IPS-NIHi7 (cell line): ENCODE data around the gene PPM1A.

ENCODE experiments used
- DNase-seq: peaks from one replicate; pipeline ENCODE4 v3.0.0; 2012; ENCODE audit warnings: mixed read lengths; ENCODE audit errors: extremely low spot score

PPM1A gene

DNA sequence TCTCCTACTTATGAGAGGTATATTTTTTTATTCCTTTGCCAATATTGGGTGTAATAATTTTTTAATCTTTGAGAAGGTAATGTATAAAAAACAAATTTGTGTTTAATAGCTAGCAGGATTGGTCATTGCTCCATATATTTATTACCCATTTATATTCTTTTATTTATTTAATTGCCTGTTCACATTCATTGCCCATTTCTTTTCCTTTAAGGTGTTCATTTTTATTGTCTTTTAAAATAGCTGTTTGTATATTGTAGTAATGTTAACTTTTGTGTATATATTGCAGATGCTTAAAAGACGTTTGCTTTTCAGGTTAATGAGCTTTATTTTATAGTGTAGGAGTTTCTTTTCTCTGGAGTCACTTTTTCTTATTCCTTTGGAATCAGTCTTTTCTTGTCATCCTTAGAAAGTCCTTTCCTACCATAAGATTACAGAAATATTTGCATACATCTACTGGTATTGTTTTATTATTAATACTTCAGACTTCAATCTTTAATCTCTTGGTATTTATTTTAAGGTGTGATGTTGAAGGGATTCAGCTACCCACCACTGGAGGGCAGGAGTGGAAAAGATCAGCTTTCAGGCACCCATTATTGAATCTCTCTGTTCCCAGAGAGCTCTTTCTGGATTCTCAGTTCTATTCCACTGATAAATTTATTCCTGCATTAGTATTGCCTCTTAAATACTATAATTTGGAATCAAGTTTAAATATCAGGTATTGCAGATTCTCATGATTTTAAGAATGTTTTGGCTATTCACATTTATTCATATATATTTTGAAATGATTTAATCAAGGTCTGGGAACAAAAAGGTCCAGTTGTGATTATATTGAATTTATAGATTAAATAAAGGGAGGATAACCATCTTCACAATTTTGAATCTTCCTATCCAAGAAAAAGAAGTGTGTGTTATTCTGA lies 17.3 kb downstream of the PPM1A start:
- DNase-seq = peak; percentile 36

DNA sequence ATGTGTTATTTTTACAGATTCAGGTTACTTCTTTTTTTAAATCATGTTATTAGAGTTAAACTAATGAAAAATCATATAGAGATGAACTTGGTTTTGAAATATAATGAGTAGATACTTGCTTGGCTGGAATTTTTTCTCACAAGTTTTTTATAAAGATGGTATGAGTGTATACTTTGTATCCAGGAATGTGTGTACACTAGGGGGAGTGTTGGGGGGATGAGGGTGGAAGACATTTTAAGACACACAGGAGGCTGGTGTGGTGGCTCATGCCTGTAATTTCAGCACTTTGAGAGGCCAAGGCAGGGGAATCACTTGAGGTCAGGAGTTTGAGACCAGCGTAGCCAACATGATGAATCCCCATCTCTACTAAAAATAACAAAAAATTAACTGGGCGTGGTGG lies 23.2 kb downstream of the PPM1A start:
- DNase-seq = no peak

- DNase-seq = peak; percentile 15
These were observed 24.9 kb downstream of the PPM1A start for GRCh38 chr14:60273956-60274355.

DNA sequence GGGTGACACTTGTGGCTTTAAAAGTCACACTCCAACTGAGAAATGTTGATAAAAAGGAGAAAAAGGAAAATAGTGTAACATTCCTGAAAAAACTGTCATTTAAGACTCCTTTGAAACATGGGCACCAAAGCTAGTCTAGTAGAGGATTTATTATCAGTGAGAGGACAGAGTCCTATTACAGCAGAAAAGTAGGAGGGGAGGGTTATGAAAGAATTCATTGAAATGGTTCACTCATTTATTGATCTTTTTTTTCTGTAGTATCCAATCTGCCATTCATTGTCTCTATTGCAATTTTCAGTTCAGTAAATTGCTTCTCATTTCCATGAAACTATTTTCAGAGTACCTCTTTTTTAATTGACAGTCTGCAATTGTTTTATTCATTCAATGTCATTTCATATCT lies 25.4 kb downstream of the PPM1A start:
- no peak for DNase-seq

DNA sequence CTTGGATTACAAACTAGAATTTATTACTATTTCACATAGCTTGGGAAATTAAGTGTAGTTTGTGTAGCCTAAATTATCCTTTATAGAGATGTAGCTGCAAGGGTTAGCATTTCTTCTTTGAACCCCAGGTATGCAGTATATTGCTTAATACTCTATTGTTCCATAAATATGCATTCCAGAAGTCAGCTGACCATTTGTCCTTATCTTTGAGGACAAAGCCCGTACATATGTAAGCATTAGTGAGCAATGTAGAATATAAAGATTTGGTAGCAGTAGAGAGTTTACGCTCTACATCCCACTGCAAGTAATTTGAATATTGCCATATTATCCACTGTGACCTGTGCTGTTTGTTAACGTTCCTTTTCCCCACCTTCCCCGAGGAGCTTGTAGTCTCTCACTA lies 26.9 kb downstream of the PPM1A start:
- no peak for DNase-seq

DNA sequence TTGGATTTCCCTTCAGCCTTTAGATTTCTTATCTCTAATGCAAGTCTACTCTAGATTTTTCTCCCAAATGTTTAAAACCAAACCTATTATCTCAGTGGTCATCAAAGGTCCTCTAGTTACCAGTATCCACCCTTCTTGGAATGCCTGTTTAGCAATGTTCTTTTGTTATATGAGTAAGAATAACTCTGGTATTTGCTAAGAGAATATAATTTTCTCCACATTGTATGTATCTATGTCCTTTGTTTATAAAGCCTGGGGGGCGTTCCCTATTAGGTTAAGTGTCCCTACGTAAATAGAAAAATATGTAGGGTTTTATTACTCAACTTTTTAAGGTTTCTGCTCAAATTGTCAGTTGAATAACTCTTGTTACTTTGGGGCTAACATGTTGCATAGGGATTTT lies 27.3 kb downstream of the PPM1A start:
- DNase-seq = no peak

GRCh38 chr14:60277605-60278190 lies 28.7 kb downstream of the PPM1A start:
- DNase-seq = no peak

GRCh38 chr14:60278350-60278749 lies 29.3 kb downstream of the PPM1A start:
- DNase-seq = peak; percentile 27

GRCh38 chr14:60287452-60287851 lies 38.4 kb downstream of the PPM1A start:
- DNase-seq = no peak

DNA sequence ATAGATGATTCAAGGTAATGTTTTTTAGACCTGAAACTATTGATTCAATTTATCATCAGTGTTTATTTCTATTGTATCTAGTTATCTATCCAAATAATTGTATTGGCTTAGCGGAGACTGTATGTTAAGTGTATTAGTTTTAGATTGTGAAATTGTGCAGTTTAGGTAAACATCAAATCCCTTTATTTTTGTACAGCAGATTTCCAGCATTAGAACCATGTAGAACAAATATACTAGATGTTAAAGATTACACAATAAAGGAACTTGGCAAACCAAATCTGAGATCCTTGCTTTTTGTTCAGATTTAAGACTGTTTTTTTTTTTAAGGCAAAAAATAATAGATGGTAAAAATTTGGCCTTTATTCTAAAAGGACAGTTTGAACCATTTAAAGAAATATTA lies 39.3 kb downstream of the PPM1A start:
- DNase-seq = no peak

DNA sequence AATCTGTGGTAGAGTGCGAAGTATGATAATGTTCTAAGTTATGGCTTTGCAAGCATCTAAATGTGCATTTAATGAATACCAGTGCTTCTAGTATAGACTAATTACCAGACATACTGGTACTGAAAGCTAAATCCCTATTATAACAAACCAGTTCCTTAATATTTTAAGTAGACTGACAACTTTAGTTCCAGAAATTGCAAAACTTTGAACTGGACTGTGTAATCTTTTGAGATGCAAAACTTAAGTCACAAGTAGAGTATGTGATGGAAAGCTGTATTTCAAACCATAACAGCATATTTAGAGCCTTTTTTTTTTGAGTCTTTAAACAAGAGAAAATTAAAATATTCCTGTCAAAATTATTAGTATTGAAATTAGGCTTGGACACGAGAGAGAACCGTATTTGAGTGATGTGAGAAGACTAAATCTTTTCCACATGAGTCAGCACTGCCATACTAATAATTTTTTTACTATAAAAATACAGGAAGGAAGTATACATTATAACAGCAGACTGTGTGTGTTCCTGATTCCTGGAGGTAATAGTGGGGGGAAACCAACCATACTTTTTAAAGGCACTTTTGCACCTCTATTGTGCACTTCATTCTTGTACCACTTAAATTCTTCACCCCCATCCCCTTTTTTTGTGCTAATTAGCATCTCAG lies 45.5 kb downstream of the PPM1A start:
- DNase-seq = no peak

GRCh38 chr14:60300019-60300418 lies 51.0 kb downstream of the PPM1A start:
- no peak for DNase-seq

DNA sequence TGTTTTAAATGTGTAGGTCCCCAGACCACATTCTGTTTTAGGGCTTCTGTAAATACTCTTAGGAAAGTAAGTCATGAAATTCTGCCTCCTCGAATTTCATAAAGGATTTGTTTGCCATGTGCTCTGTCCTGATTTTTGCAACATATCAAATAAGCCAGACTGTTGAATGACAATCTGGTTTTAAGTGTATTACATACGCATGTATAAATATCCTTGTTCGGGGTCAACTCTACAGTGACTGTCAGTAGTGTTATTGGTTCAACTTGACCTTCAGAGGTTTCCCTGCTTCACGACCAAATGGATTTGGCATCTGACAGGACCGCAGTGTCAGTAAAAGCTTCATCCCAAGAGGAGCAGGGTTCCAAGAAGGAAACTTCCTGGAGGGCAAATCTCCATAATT lies 52.7 kb downstream of the PPM1A start:
- no peak for DNase-seq

- no peak for DNase-seq
These were observed 53.6 kb downstream of the PPM1A start for GRCh38 chr14:60302663-60303062.

DNA sequence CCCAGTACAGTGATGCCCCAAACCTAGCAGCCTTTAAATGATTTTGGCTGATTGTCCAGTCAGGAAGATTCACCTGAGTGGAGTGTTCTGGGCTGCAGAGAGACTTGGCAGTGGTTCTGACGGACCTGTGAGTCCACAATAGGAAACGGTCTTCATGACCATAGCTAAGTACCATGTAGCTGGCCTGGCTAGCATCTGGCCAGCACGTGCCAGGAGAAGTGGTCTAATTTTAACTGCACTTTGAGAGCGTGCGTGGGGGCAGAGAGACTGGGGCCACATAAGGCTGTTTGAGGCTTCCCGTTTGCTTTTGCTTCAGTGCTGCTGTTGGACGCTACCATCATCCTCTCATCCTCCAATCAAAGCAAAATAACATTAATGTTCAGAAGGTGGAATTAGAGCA lies 54.7 kb downstream of the PPM1A start:
- DNase-seq = no peak

DNA sequence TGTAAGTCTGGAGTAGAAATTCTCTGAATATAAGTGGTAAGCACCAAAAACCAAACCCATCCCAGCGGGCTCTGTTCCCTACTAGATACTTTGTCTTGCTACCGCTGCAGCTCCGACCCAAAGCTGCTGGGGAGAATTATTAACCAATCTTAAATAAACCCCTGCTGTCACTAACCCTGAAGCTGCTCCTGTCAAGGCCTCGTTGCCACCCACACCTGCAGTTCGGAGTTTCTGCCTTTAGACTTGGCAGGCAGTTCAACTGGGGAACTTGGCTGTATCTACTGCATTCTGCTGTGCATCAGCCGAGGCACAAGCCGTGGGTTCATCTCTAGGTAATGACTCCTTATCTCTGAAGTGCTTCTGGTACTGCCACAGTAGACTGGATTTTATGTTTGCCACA lies 55.5 kb downstream of the PPM1A start:
- DNase-seq = no peak

GRCh38 chr14:60309867-60310552 lies 61.0 kb downstream of the PPM1A start:
- no peak for DNase-seq

DNA sequence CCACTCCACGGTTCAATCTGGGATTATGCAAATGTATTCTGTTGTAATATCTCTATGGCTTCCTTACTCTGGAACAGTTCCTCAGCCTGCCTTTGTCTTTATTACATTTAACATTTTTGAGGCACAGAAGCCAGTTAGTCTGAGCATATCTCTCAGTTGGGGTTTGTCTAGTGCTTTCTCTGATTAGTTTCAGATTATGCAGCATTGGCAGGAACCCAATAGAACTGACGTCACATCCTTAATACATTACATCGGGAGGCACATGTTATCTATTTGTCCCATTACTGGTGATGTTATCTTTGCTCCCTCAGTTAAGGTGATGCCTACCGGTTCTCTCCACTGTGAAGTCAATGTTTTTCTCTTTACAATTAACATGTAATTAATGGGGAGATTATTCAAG lies 62.4 kb downstream of the PPM1A start:
- DNase-seq = no peak

- DNase-seq = no peak
These were observed 64.1 kb downstream of the PPM1A start for GRCh38 chr14:60313093-60313492.

DNA sequence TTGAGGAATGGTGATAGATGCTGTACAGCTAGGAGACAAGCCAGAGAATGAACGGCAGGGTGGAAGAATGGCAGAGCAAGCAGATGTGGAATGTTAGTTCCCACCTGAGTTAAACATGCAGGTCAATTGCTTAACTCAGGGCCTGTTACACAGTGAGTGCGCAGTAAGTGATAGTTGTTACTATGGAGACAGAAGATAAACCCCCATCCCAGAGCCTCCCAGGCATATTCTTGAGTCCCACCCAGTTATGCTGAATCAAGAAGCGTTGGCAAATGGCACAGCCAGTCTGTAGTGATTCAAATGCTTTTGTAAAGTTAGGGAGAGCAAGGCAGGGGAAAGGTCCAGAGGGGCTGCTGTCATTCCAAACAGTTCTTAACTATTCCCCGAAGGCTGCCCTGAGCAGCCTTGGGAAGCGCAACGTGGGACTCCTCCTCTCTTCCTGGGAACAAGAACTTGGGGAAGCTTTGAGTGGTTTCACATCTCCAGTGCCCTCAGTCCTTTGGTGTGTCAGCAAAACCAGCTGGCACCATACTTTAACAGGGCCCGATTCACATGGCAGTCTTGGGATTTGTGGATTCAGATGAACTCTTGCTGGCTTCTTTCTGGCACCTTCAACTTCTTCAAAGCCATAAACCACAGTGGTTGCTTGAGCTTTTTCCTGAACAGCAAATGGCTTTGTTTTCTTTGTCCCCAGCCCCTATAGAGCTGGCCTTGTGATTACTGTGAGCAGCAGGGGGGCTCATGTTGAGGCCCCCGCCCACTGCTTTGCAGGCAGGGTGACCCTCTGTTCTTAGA lies 66.4 kb downstream of the PPM1A start:
- DNase-seq = no peak

DNA sequence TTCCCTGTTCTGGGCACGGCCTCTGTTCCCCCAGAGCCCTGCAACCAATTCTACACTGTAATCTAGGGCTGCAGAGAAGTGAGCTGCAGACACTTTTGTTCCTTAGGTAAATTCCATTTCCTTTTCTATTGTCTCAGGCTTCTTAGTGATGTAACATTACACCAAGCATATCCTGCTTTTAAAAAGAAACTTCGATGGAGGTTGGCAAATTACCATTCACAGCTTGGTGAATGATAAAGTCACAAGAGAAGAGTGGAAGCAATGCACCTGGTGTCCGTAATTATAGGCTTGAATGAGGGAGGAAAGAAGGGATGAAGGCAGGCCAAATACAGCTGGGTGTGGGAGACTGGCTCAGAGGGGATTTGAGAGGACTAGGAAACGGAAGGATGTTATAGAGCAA lies 68.6 kb downstream of the PPM1A start:
- no peak for DNase-seq
